ENCODE results near the gene SLC18A3. TPM values are rescaled to one million over a fixed set of nuclear protein-coding genes. Genes with fewer than 3 reads are reported as not detected.

Gene SLC18A3
- total RNA-seq, 2 donors from 2014 or later = not detected

- no peaks in the 10 kb centered on the region for H3K4me1 ChIP-seq (ENCODE audit: control insufficient read depth, insufficient read depth, low read length)
- peaks cover 20% of the 10 kb centered on the region for H3K27me3 Mint-ChIP-seq (ENCODE audit: insufficient read depth)
- no peaks in the 10 kb centered on the region for H3K36me3 ChIP-seq (ENCODE audit: control insufficient read depth, insufficient read depth, low read length)
- H3K4me1 Mint-ChIP-seq = peaks cover 9% of the 10 kb centered on the region
- no peak overlapping the region for H3K27ac ChIP-seq (ENCODE audit: low read depth, low read length)
- H3K27me3 ChIP-seq (ENCODE audit: control insufficient read depth, insufficient read depth, low read length, poor library complexity, severe bottlenecking) = no peaks in the 10 kb centered on the region
- H3K36me3 Mint-ChIP-seq (ENCODE audit: low read depth) = no peaks in the 10 kb centered on the region
- H3K9me3 Mint-ChIP-seq = no peaks in the 10 kb centered on the region
- H3K4me3 ChIP-seq (ENCODE audit: low read length) = no peak overlapping the region
- H3K27ac Mint-ChIP-seq = no peak overlapping the region
- no peak for TF ChIP-seq CTCF (conservative IDR thresholded peaks at IDR 0.05)
- H3K9me3 ChIP-seq (ENCODE audit: control insufficient read depth, low read length) = no peaks in the 10 kb centered on the region
- DNase-seq = no peak
- H3K9ac ChIP-seq (ENCODE audit: extremely low read depth, low read length, poor library complexity, severe bottlenecking) = no peak overlapping the region
- WGBS, 2 experiments (ENCODE audit: insufficient coverage in 1 of 2, insufficient read length in 1 of 2) = 87 to 88% methylated on average over 1 to 3 of the region's 4 CpGs
- H3K4me3 Mint-ChIP-seq = no peak overlapping the region
Measured at GRCh38 chr10:49647554-49647953, 37.4 kb downstream of the SLC18A3 start.

GRCh38 chr10:49647985-49648795 lies 38.1 kb downstream of the SLC18A3 start:
- Histone ChIP-seq H3K9me3 (ENCODE audit: control insufficient read depth, low read length) (no peaks in the 10 kb centered on the region), H3K9ac (ENCODE audit: extremely low read depth, low read length, poor library complexity, severe bottlenecking) (no peak overlapping the region), H3K4me1 (ENCODE audit: control insufficient read depth, insufficient read depth, low read length) (no peaks in the 10 kb centered on the region), H3K4me3 (ENCODE audit: low read length) (no peak overlapping the region), H3K27ac (ENCODE audit: low read depth, low read length) (no peak overlapping the region), H3K36me3 (ENCODE audit: control insufficient read depth, insufficient read depth, low read length) (no peaks in the 10 kb centered on the region), H3K27me3 (ENCODE audit: control insufficient read depth, insufficient read depth, low read length, poor library complexity, severe bottlenecking) (no peaks in the 10 kb centered on the region)
- Mint-ChIP-seq H3K27me3 (ENCODE audit: insufficient read depth) (peaks cover 25% of the 10 kb centered on the region), H3K9me3 (no peaks in the 10 kb centered on the region), H3K27ac (no peak overlapping the region), H3K4me1 (peaks cover 15% of the 10 kb centered on the region), H3K4me3 (no peak overlapping the region), H3K36me3 (ENCODE audit: low read depth) (no peaks in the 10 kb centered on the region)
- DNase-seq = peak; percentile 32
- 86 to 91% methylated on average over 11 to 17 of the region's 18 CpGs for WGBS, 2 experiments (ENCODE audit: insufficient coverage in 1 of 2, insufficient read length in 1 of 2)
- TF ChIP-seq CTCF (conservative IDR thresholded peaks at IDR 0.05) = no peak

- Mint-ChIP-seq H3K36me3 (ENCODE audit: low read depth) (no peaks in the 10 kb centered on the region), H3K4me1 (peaks cover 16% of the 10 kb centered on the region), H3K27me3 (ENCODE audit: insufficient read depth) (peaks cover 20% of the 10 kb centered on the region), H3K9me3 (no peaks in the 10 kb centered on the region), H3K4me3 (no peak overlapping the region), H3K27ac (no peak overlapping the region)
- H3K9me3 ChIP-seq (ENCODE audit: control insufficient read depth, low read length) = no peaks in the 10 kb centered on the region
- no peak overlapping the region for H3K27ac ChIP-seq (ENCODE audit: low read depth, low read length)
- H3K4me3 ChIP-seq (ENCODE audit: low read length) = no peak overlapping the region
- peak; percentile 39 for TF ChIP-seq CTCF (conservative IDR thresholded peaks at IDR 0.05)
- 33 to 50% methylated on average over 2 to 17 of the region's 17 CpGs for WGBS, 2 experiments (ENCODE audit: insufficient coverage in 1 of 2, insufficient read length in 1 of 2)
- H3K9ac ChIP-seq (ENCODE audit: extremely low read depth, low read length, poor library complexity, severe bottlenecking) = no peak overlapping the region
- H3K27me3 ChIP-seq (ENCODE audit: control insufficient read depth, insufficient read depth, low read length, poor library complexity, severe bottlenecking) = no peaks in the 10 kb centered on the region
- no peaks in the 10 kb centered on the region for H3K36me3 ChIP-seq (ENCODE audit: control insufficient read depth, insufficient read depth, low read length)
- DNase-seq = peak; percentile 77
- no peaks in the 10 kb centered on the region for H3K4me1 ChIP-seq (ENCODE audit: control insufficient read depth, insufficient read depth, low read length)
Measured at GRCh38 chr10:49649294-49649693, 39.2 kb downstream of the SLC18A3 start.

All from endodermal cell (in vitro differentiated cells).